ENCODE data around the gene TAPBP. TPM values are rescaled to one million over a fixed set of nuclear protein-coding genes. Genes with fewer than 3 reads are reported as not detected.

TAPBP gene
- total RNA-seq, 1 donor from 2014 or later, result 59.9 TPM

DNA sequence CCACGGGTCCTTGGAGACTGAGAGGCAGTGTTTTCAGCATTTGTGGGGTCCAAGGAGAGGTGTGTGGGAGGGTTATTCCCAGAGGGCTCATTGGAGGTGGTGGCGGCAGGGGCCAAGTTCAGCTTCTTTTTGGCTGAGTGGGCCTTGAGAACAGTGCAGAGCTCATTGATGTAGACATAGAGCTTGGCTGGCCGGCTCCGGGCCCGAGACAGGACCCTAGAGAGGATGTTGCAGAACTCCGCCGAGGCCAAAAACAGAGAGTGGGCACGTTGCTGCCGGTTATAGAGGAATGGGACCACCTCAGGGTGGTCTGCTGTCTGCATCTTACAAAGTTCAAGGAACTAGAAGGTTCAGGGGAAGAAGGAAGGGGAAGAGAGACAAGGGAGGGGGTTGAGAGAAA, 7.3 kb upstream of the TAPBP start:
- TF ChIP-seq POLR2AphosphoS5 (IDR thresholded peaks at IDR 0.05; ENCODE audit: insufficient read depth in 1 of 2, low read depth in 1 of 2) (no peak), POLR2A (IDR thresholded peaks at IDR 0.05) (no peak), CTCF (IDR thresholded peaks at IDR 0.05) (no peak)
- H3K4me1 ChIP-seq, result peaks cover 59% of the 10 kb centered on the region
- peak overlapping the region; percentile 90 for H3K27ac ChIP-seq
- no peaks in the 10 kb centered on the region for H3K9me3 ChIP-seq
- intact Hi-C loops (cut with DNase I), result no loop called here
- peak overlapping the region in 1 of 2 donors; percentile 92 for H3K4me3 ChIP-seq
- H3K36me3 ChIP-seq, result peaks cover 0 to 25% of the 10 kb centered on the region in 2 donors
- H3K27me3 ChIP-seq, result no peaks in the 10 kb centered on the region
- no peak for DNase-seq (ENCODE audit: extremely low spot score in 2 of 2)

DNA sequence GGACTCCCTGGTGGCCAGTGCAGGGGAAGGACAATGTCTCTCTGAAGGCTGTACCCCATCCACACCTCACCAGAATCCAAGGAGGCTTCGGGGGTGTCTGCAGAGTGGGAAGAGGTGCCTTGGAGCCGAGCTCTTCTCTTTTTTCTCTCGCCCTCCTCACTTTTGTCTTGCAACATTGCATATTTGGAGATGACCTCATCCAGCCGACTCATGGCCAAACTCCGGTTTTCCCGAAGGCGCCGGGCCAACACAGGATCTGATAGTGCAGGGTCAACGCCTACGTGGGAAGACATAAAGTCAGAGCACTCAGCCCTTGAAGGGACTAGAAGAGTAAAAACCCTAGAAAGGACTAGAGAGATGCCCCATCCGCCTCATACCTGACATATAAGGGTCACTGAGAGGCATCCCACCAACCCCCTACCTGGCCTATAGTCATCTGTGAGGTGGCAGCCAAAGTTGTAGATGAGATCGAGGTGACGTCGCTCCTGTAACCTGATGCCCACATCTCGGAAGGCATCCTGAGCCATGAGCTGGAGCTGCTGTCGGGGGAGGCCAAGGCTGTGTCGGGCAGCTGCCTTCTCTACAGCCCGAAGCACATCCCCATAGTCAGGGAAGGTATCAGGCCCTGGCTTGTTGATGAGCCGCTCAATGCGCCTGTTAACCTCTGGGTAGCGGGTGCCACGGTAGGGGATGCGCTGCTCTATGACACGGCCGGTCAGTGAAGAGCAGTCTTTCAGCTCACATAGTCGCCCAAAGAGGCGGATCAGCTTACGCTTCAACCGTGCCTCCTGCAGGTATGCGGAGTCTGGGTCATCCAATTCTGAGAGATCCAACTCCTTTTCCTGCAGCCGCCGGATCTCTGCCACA, 6.7 kb upstream of the TAPBP start:
- peak overlapping the region in 1 of 2 donors; percentile 2 for H3K4me3 ChIP-seq
- no peaks in the 10 kb centered on the region for H3K9me3 ChIP-seq
- intact Hi-C loops (cut with DNase I), result no loop called here
- H3K27me3 ChIP-seq, result no peaks in the 10 kb centered on the region
- H3K36me3 ChIP-seq, result peaks cover 0 to 25% of the 10 kb centered on the region in 2 donors
- DNase-seq (ENCODE audit: extremely low spot score in 2 of 2), result no peak
- TF ChIP-seq POLR2AphosphoS5 (IDR thresholded peaks at IDR 0.05; ENCODE audit: insufficient read depth in 1 of 2, low read depth in 1 of 2), result no peak
- TF ChIP-seq CTCF (IDR thresholded peaks at IDR 0.05), result no peak
- TF ChIP-seq POLR2A (IDR thresholded peaks at IDR 0.05), result no peak
- H3K4me1 ChIP-seq, result peaks cover 66% of the 10 kb centered on the region
- H3K27ac ChIP-seq, result peak overlapping the region; percentile 90

DNA sequence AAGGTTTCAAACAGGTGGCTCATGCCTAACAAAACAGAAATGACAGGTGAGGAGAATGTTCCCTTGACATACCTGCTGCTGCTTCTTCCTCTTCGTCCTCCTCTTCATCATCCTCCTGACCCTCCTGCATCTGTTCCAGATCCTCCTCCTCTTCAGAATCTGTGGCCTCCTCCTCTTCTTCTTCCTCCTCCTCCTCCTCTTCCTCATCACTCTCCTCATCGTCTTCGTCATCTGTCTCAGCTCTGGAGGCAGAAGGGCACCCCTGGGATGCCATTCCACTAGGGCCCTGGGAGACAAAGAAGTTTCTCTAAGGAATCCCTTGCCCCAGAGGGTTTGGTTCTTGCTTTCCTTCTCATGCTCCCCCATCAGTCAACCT, 6.0 kb upstream of the TAPBP start:
- Histone ChIP-seq H3K36me3 (peaks cover 0 to 25% of the 10 kb centered on the region in 2 donors), H3K4me3 (peak overlapping the region in 1 of 2 donors; percentile 2), H3K27me3 (no peaks in the 10 kb centered on the region), H3K9me3 (no peaks in the 10 kb centered on the region), H3K4me1 (peaks cover 72% of the 10 kb centered on the region), H3K27ac (peak overlapping the region; percentile 90)
- DNase-seq (ENCODE audit: extremely low spot score in 2 of 2), result no peak
- intact Hi-C loops (cut with DNase I), result loop anchor here (5.0 kb wide), 1 partner anchor 97 kb away; the partner anchor contains the start of gene CUTA
- TF ChIP-seq POLR2A (IDR thresholded peaks at IDR 0.05) (no peak), CTCF (IDR thresholded peaks at IDR 0.05) (no peak)

- Histone ChIP-seq H3K4me1 (peaks cover 75% of the 10 kb centered on the region), H3K36me3 (peaks cover 0 to 25% of the 10 kb centered on the region in 2 donors), H3K9me3 (no peaks in the 10 kb centered on the region), H3K27ac (peak overlapping the region; percentile 87), H3K27me3 (no peaks in the 10 kb centered on the region), H3K4me3 (peak overlapping the region; percentile 46 to 49)
- DNase-seq (ENCODE audit: extremely low spot score in 2 of 2), result no peak
- TF ChIP-seq POLR2AphosphoS5 (IDR thresholded peaks at IDR 0.05; ENCODE audit: insufficient read depth in 1 of 2, low read depth in 1 of 2) (no peak), CTCF (IDR thresholded peaks at IDR 0.05) (no peak), POLR2A (IDR thresholded peaks at IDR 0.05) (no peak)
- intact Hi-C loops (cut with DNase I), result loop anchor here (5.0 kb wide), 1 partner anchor 99 kb away; the partner anchor contains the start of gene CUTA
These were observed 4.7 kb upstream of the TAPBP start for GRCh38 chr6:33318426-33319073.

All from vagina (tissue), 2 donors.